GM10847 (cell line): ENCODE results near the gene HOTAIR.

Experiments used
- POLR2A ChIP-seq: IDR thresholded peaks from 2 replicates; pipeline ENCODE4 v1.6.1; 2011; ENCODE audit not compliant: insufficient read length; ENCODE audit errors: extremely low read depth

HOTAIR gene

GRCh38 chr12:53948650-53949593, 25.8 kb downstream of the HOTAIR start:
- TF ChIP-seq POLR2A = no peak

- no peak for TF ChIP-seq POLR2A
Measured at GRCh38 chr12:53947743-53948142, 27.0 kb downstream of the HOTAIR start.

- TF ChIP-seq POLR2A = no peak
Measured at GRCh38 chr12:53944907-53945847, 29.6 kb downstream of the HOTAIR start.

- TF ChIP-seq POLR2A = no peak
Measured at GRCh38 chr12:53944209-53944608, 30.5 kb downstream of the HOTAIR start.

GRCh38 chr12:53942467-53942997, 32.2 kb downstream of the HOTAIR start:
- no peak for TF ChIP-seq POLR2A

GRCh38 chr12:53941750-53942149, 33.0 kb downstream of the HOTAIR start:
- TF ChIP-seq POLR2A = no peak

- TF ChIP-seq POLR2A = no peak
Measured at GRCh38 chr12:53941187-53941586, 33.6 kb downstream of the HOTAIR start.

GRCh38 chr12:53940443-53941014, 34.2 kb downstream of the HOTAIR start:
- no peak for TF ChIP-seq POLR2A

GRCh38 chr12:53939141-53940108, 35.3 kb downstream of the HOTAIR start:
- TF ChIP-seq POLR2A = no peak

- TF ChIP-seq POLR2A = no peak
Measured at GRCh38 chr12:53938326-53939140, 36.2 kb downstream of the HOTAIR start, which contains the start of gene HOXC13. HOXC13 (plus strand) TSS chr12:53938831; CDS start chr12:53938907, 76 bp downstream.

GRCh38 chr12:53937596-53938325, 37.0 kb downstream of the HOTAIR start:
- no peak for TF ChIP-seq POLR2A

- TF ChIP-seq POLR2A = no peak
Measured at GRCh38 chr12:53937099-53937498, 37.7 kb downstream of the HOTAIR start.
